HEK293 (cell line): ENCODE data around the gene RAB17.
A peak's percentile ranks its signal among the peaks of the same experiment; 100 is the strongest.

Experiments used
- CTCF ChIA-PET: fragments of 350-600 bp; formaldehyde crosslinking; extraction: SDS; loops from one replicate; lab custom pipeline; 2021; ENCODE audit warnings: antibody characterized with exemption; lab: Yijun Ruan, JAX
- POLR2A ChIA-PET: fragments of 300-600 bp; formaldehyde crosslinking; extraction: SDS; loops from one replicate; lab custom pipeline; 2020; ENCODE audit warnings: antibody characterized with exemption, inconsistent platforms; lab: Yijun Ruan, JAX
- H3K27ac ChIP-seq: fragments of 200-500 bp; sonication (Bioruptor generic); 2 replicates; pipeline ENCODE4 v1.5.1; 2014; ENCODE audit warnings: low read depth, low read length, control low read depth, inconsistent platforms; ENCODE audit errors: extremely low read depth
- H3K36me3 ChIP-seq, 2 experiments: fragments of 200-500 bp in 1 of 2; sonication (Bioruptor generic) in 1 of 2; 1 replicate in 1 of 2; 2 replicates in 1 of 2; pipeline ENCODE4 v1.5.1; 2014 to 2017; ENCODE audit warnings: inconsistent platforms in 2 of 2, low read length in 2 of 2; ENCODE audit not compliant: control insufficient read depth in 2 of 2, insufficient read depth in 1 of 2
- H3K4me1 ChIP-seq: fragments of 200-500 bp; sonication (Bioruptor generic); 2 replicates; pipeline ENCODE4 v1.5.1; 2014; ENCODE audit warnings: mild to moderate bottlenecking, low read length, inconsistent platforms; ENCODE audit not compliant: control insufficient read depth, insufficient read depth
- H3K4me3 ChIP-seq: 2 replicates; pipeline ENCODE4 v1.5.1; 2011; ENCODE audit warnings: low read depth, mild to moderate bottlenecking, control low read depth, low read length, moderate library complexity
- H3K9me3 ChIP-seq: fragments of 200-500 bp; sonication (Bioruptor generic); 2 replicates; pipeline ENCODE4 v1.5.1; 2014; ENCODE audit warnings: low read depth, low read length, inconsistent platforms; ENCODE audit not compliant: control insufficient read depth, insufficient read depth
- SETDB1 ChIP-seq: IDR thresholded peaks from one replicate; pipeline ENCODE4 v1.6.1; 2017; ENCODE audit warnings: mild to moderate bottlenecking, low read length, moderate library complexity, mixed read lengths; ENCODE audit not compliant: insufficient read length
- SP3 ChIP-seq: fragments of 450-650 bp; formaldehyde crosslinking; IDR thresholded peaks from 2 replicates; pipeline ENCODE4 v1.5.1; 2016; ENCODE audit warnings: missing biosample characterization, missing genetic modification characterization
- ZNF155 ChIP-seq: fragments of 450-650 bp; formaldehyde crosslinking; IDR thresholded peaks from 2 replicates; pipeline ENCODE4 v1.5.1; 2016; ENCODE audit warnings: missing biosample characterization, missing genetic modification characterization
- ZNF157 ChIP-seq: fragments of 450-650 bp; formaldehyde crosslinking; IDR thresholded peaks from 2 replicates; pipeline ENCODE4 v1.5.1; 2016; ENCODE audit warnings: missing biosample characterization, missing genetic modification characterization
- ZNF175 ChIP-seq: fragments of 450-650 bp; formaldehyde crosslinking; IDR thresholded peaks from 2 replicates; pipeline ENCODE4 v1.5.1; 2016; ENCODE audit warnings: missing biosample characterization, missing genetic modification characterization
- ZNF214 ChIP-seq: fragments of 450-650 bp; formaldehyde crosslinking; IDR thresholded peaks from 2 replicates; pipeline ENCODE4 v1.5.1; 2017; ENCODE audit warnings: missing biosample characterization, mild to moderate bottlenecking, missing genetic modification characterization, borderline replicate concordance
- ZNF266 ChIP-seq: fragments of 450-650 bp; formaldehyde crosslinking; IDR thresholded peaks from 2 replicates; pipeline ENCODE4 v1.5.1; 2016; ENCODE audit warnings: missing biosample characterization, missing genetic modification characterization, low read depth
- ZNF350 ChIP-seq: fragments of 450-650 bp; formaldehyde crosslinking; IDR thresholded peaks from 2 replicates; pipeline ENCODE4 v1.5.0; 2017; ENCODE audit warnings: missing biosample characterization, mild to moderate bottlenecking, missing genetic modification characterization
- ZNF423 ChIP-seq: fragments of 450-650 bp; formaldehyde crosslinking; IDR thresholded peaks from 2 replicates; pipeline ENCODE4 v1.5.1; 2016; ENCODE audit warnings: missing biosample characterization, missing genetic modification characterization
- ZNF501 ChIP-seq: fragments of 450-650 bp; formaldehyde crosslinking; IDR thresholded peaks from 2 replicates; pipeline ENCODE4 v1.5.1; 2016; ENCODE audit warnings: missing biosample characterization, missing genetic modification characterization
- ZNF626 ChIP-seq: fragments of 450-650 bp; sonication (Bioruptor Pico); formaldehyde crosslinking; IDR thresholded peaks from 2 replicates; pipeline ENCODE4 v1.5.1; 2018; ENCODE audit warnings: missing biosample characterization, missing genetic modification characterization, inconsistent platforms
- ZNF843 ChIP-seq: fragments of 450-650 bp; formaldehyde crosslinking; IDR thresholded peaks from 2 replicates; pipeline ENCODE4 v1.5.1; 2016; ENCODE audit warnings: missing biosample characterization, missing genetic modification characterization
- ZSCAN16 ChIP-seq: fragments of 450-650 bp; formaldehyde crosslinking; IDR thresholded peaks from 2 replicates; pipeline ENCODE4 v1.5.1; 2016; ENCODE audit warnings: missing biosample characterization, missing genetic modification characterization
- TF ChIP-seq, protein P1 (sequence below): fragments of 450-650 bp; formaldehyde crosslinking; optimal IDR thresholded peaks from 2 replicates; pipeline ENCODE3; 2016; ENCODE audit warnings: missing biosample characterization, mild to moderate bottlenecking, missing genetic modification characterization
- TF ChIP-seq, protein P2 (sequence below): fragments of 450-650 bp; formaldehyde crosslinking; IDR thresholded peaks from 2 replicates; pipeline ENCODE4 v1.5.1; 2016; ENCODE audit warnings: missing biosample characterization, missing genetic modification characterization
- TF ChIP-seq, protein P3 (sequence below): fragments of 450-650 bp; formaldehyde crosslinking; IDR thresholded peaks from 2 replicates; pipeline ENCODE4 v1.5.1; 2017; ENCODE audit warnings: missing biosample characterization, mild to moderate bottlenecking, missing genetic modification characterization, moderate library complexity
- TF ChIP-seq, protein P4 (sequence below): fragments of 450-650 bp; formaldehyde crosslinking; IDR thresholded peaks from 2 replicates; pipeline ENCODE4 v1.5.1; 2016; ENCODE audit warnings: missing biosample characterization, missing genetic modification characterization
- TF ChIP-seq, protein P5 (sequence below): fragments of 450-650 bp; formaldehyde crosslinking; IDR thresholded peaks from 2 replicates; pipeline ENCODE4 v1.5.1; 2016; ENCODE audit warnings: missing biosample characterization, missing genetic modification characterization
- TF ChIP-seq, protein P6 (sequence below): fragments of 450-650 bp; formaldehyde crosslinking; IDR thresholded peaks from 2 replicates; pipeline ENCODE4 v1.5.1; 2017; ENCODE audit warnings: missing biosample characterization, missing genetic modification characterization

RAB17 gene

DNA sequence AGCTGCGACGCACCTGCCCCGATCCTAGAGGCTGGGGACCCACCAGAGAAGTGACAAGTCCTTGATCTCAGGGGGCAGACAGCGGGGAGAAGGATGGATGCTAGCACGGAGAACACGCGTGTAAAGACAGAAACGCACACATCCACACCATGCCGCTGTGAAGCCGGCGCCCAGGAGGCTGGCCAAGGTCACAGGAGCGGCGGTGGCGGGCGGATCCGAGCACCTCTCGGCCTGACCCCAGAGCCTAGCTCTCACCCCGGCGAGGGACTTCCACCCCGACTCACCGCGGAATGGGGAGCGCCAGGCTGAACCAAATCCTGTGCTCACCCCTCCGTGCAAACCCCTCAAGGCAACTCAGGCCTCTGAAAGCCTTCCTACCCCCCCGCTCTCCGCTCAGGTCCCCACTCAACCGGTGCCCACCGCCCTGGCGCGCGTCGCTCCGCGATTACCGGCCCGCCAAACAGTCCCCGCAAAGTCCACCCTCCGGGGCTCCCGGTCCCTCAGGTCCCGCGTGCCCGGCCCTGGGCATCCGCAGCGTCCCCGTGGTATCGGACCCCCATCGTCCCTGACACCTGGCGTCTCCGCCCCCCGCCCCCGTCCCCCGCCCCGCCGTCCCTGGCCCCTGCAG, 36.4 kb upstream of the RAB17 start:
- peaks cover 0 to 24% of the 10 kb centered on the region in 2 experiments; a peak in 1 of 3 replicates for H3K36me3 ChIP-seq
- ChIA-PET CTCF (no interaction called here), POLR2A (no interaction called here)
- TF ChIP-seq, protein P1, sequence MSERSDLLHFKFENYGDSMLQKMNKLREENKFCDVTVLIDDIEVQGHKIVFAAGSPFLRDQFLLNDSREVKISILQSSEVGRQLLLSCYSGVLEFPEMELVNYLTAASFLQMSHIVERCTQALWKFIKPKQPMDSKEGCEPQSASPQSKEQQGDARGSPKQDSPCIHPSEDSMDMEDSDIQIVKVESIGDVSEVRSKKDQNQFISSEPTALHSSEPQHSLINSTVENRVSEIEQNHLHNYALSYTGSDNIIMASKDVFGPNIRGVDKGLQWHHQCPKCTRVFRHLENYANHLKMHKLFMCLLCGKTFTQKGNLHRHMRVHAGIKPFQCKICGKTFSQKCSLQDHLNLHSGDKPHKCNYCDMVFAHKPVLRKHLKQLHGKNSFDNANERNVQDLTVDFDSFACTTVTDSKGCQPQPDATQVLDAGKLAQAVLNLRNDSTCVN (tag by site-specific recombination): no peak
- no peak for TF ChIP-seq ZNF423 (tag by site-specific recombination)
- TF ChIP-seq ZNF843 (tag by site-specific recombination): no peak
- TF ChIP-seq ZNF501 (tag by site-specific recombination): no peak
- TF ChIP-seq, protein P2, sequence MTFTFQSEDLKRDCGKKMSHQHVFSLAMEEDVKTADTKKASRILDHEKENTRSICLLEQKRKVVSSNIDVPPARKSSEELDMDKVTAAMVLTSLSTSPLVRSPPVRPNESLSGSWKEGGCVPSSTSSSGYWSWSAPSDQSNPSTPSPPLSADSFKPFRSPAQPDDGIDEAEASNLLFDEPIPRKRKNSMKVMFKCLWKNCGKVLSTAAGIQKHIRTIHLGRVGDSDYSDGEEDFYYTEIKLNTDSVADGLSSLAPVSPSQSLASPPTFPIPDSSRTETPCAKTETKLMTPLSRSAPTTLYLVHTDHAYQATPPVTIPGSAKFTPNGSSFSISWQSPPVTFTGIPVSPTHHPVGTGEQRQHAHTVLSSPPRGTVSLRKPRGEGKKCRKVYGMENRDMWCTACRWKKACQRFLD (tag by site-specific recombination): no peak
- TF ChIP-seq ZNF350 (tag by site-specific recombination): no peak
- no peak for TF ChIP-seq ZNF266 (tag by site-specific recombination)
- TF ChIP-seq ZNF157 (tag by site-specific recombination): no peak
- no peak for TF ChIP-seq ZNF155
- no peak for TF ChIP-seq SETDB1
- TF ChIP-seq, protein P3, sequence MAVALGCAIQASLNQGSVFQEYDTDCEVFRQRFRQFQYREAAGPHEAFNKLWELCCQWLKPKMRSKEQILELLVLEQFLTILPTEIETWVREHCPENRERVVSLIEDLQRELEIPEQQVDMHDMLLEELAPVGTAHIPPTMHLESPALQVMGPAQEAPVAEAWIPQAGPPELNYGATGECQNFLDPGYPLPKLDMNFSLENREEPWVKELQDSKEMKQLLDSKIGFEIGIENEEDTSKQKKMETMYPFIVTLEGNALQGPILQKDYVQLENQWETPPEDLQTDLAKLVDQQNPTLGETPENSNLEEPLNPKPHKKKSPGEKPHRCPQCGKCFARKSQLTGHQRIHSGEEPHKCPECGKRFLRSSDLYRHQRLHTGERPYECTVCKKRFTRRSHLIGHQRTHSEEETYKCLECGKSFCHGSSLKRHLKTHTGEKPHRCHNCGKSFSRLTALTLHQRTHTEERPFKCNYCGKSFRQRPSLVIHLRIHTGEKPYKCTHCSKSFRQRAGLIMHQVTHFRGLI (tag by site-specific recombination): no peak
- no peak for TF ChIP-seq ZNF175 (tag by site-specific recombination)
- TF ChIP-seq, protein P4, sequence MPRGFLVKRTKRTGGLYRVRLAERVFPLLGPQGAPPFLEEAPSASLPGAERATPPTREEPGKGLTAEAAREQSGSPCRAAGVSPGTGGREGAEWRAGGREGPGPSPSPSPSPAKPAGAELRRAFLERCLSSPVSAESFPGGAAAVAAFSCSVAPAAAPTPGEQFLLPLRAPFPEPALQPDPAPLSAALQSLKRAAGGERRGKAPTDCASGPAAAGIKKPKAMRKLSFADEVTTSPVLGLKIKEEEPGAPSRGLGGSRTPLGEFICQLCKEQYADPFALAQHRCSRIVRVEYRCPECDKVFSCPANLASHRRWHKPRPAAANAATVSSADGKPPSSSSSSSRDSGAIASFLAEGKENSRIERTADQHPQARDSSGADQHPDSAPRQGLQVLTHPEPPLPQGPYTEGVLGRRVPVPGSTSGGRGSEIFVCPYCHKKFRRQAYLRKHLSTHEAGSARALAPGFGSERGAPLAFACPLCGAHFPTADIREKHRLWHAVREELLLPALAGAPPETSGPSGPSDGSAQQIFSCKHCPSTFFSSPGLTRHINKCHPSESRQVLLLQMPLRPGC (tag by site-specific recombination): no peak
- TF ChIP-seq ZSCAN16 (tag by site-specific recombination): no peak
- TF ChIP-seq ZNF214 (tag by site-specific recombination): no peak
- H3K9me3 ChIP-seq: no peaks in the 10 kb centered on the region
- no peaks in the 10 kb centered on the region; the same call in 1 of the 2 replicates for H3K4me1 ChIP-seq
- no peak overlapping the region for H3K27ac ChIP-seq
- H3K4me3 ChIP-seq: peak overlapping the region; percentile 52; the same call in 1 of the 2 replicates

DNA sequence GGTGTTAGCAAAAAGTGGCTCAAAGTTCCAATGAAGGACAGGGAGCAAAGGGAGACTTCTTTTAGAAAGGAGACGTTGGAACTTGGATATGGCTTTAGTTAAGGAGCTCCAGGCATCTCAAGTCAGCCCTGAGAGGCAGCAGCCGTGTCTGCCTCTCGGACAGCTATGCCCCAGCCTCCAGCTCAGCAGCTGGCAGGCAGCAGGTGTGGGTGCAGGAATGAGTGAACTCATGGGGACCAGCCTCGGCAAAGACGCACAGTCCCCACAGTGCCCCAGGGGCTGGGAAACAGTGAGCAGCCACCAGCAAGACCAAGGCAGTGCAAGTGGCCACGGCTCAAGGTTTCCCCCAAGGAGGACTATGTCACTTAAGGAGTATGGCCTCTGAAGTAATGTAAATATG, 35.2 kb upstream of the RAB17 start:
- ChIA-PET POLR2A (no interaction called here), CTCF (interaction anchor here (0.7 kb wide), 1 partner anchor 149 kb away, joined by 3 read pairs; no protein-coding TSS in a partner anchor)
- Histone ChIP-seq H3K4me1 (no peaks in the 10 kb centered on the region; the same call in 1 of the 2 replicates), H3K36me3 (peaks cover 0 to 12% of the 10 kb centered on the region in 2 experiments; a peak in 1 of 3 replicates), H3K4me3 (no peak overlapping the region), H3K27ac (no peak overlapping the region), H3K9me3 (no peaks in the 10 kb centered on the region)
- TF ChIP-seq, protein P5, sequence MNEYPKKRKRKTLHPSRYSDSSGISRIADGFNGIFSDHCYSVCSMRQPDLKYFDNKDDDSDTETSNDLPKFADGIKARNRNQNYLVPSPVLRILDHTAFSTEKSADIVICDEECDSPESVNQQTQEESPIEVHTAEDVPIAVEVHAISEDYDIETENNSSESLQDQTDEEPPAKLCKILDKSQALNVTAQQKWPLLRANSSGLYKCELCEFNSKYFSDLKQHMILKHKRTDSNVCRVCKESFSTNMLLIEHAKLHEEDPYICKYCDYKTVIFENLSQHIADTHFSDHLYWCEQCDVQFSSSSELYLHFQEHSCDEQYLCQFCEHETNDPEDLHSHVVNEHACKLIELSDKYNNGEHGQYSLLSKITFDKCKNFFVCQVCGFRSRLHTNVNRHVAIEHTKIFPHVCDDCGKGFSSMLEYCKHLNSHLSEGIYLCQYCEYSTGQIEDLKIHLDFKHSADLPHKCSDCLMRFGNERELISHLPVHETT (tag by site-specific recombination): no peak
- TF ChIP-seq ZNF626 (no peak), SP3 (tag by site-specific recombination) (no peak)
- TF ChIP-seq, protein P6, sequence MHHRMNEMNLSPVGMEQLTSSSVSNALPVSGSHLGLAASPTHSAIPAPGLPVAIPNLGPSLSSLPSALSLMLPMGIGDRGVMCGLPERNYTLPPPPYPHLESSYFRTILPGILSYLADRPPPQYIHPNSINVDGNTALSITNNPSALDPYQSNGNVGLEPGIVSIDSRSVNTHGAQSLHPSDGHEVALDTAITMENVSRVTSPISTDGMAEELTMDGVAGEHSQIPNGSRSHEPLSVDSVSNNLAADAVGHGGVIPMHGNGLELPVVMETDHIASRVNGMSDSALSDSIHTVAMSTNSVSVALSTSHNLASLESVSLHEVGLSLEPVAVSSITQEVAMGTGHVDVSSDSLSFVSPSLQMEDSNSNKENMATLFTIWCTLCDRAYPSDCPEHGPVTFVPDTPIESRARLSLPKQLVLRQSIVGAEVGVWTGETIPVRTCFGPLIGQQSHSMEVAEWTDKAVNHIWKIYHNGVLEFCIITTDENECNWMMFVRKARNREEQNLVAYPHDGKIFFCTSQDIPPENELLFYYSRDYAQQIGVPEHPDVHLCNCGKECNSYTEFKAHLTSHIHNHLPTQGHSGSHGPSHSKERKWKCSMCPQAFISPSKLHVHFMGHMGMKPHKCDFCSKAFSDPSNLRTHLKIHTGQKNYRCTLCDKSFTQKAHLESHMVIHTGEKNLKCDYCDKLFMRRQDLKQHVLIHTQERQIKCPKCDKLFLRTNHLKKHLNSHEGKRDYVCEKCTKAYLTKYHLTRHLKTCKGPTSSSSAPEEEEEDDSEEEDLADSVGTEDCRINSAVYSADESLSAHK (tag by site-specific recombination): no peak
